ENCODE measurements around the gene XIRP1. TPM values are rescaled to one million over a fixed set of nuclear protein-coding genes. Genes with fewer than 3 reads are reported as not detected.

Gene XIRP1
- total and polyA plus RNA-seq, 4 donors: 0.08 to 0.81 (median 0.52) TPM

GRCh38 chr3:39189150-39189958, 3.0 kb downstream of the XIRP1 start:
- Histone ChIP-seq H3K27me3 (ENCODE audit: control insufficient read depth in 3 of 3, insufficient read depth in 3 of 3, low read length in 2 of 3) (no peaks in the 10 kb centered on the region), H3K4me3 (no peak overlapping the region), H3K9me3 (ENCODE audit: control insufficient read depth in 4 of 4, insufficient read depth in 3 of 4, low read length in 3 of 4) (no peaks in the 10 kb centered on the region), H3K27ac (ENCODE audit: low read depth in 1 of 2, low read length in 1 of 2) (peak overlapping the region in 1 of 2 donors; percentile 14), H3K9ac (ENCODE audit: insufficient read depth in 1 of 2, low read length in 2 of 2) (no peak overlapping the region), H3K4me1 (ENCODE audit: control insufficient read depth in 5 of 5, insufficient read depth in 5 of 5, low read length in 5 of 5) (no peaks in the 10 kb centered on the region), H3K36me3 (ENCODE audit: control insufficient read depth in 4 of 4, insufficient read depth in 4 of 4, low read length in 4 of 4) (no peaks in the 10 kb centered on the region)
- DNase-seq: no peak
- no peak for ATAC-seq (ENCODE audit: insufficient read depth, low FRiP score)
- no peak for TF ChIP-seq CTCF (IDR thresholded peaks at IDR 0.05; ENCODE audit: control extremely low read depth, extremely low read depth)
- WGBS, 2 donors: 83 to 85% methylated on average over 15 of the region's 15 CpGs

- 91 to 93% methylated on average over 35 of the region's 35 CpGs for WGBS, 2 donors
- no peak overlapping the region for H3K4me3 ChIP-seq
- ATAC-seq (ENCODE audit: insufficient read depth, low FRiP score): no peak
- H3K9me3 ChIP-seq (ENCODE audit: control insufficient read depth in 4 of 4, insufficient read depth in 3 of 4, low read length in 3 of 4): no peaks in the 10 kb centered on the region
- no peak for TF ChIP-seq CTCF (IDR thresholded peaks at IDR 0.05; ENCODE audit: control extremely low read depth, extremely low read depth)
- no peak for DNase-seq
- H3K4me1 ChIP-seq (ENCODE audit: control insufficient read depth in 5 of 5, insufficient read depth in 5 of 5, low read length in 5 of 5): peaks cover 0 to 7% (median 0%) of the 10 kb centered on the region in 5 donors
- H3K9ac ChIP-seq (ENCODE audit: insufficient read depth in 1 of 2, low read length in 2 of 2): no peak overlapping the region
- H3K36me3 ChIP-seq (ENCODE audit: control insufficient read depth in 4 of 4, insufficient read depth in 4 of 4, low read length in 4 of 4): no peaks in the 10 kb centered on the region
- H3K27ac ChIP-seq (ENCODE audit: low read depth in 1 of 2, low read length in 1 of 2): no peak overlapping the region
- no peaks in the 10 kb centered on the region for H3K27me3 ChIP-seq (ENCODE audit: control insufficient read depth in 3 of 3, insufficient read depth in 3 of 3, low read length in 2 of 3)
These were observed 3.9 kb downstream of the XIRP1 start for GRCh38 chr3:39188271-39189149.

GRCh38 chr3:39187372-39188155, 4.8 kb downstream of the XIRP1 start:
- no peaks in the 10 kb centered on the region for H3K36me3 ChIP-seq (ENCODE audit: control insufficient read depth in 4 of 4, insufficient read depth in 4 of 4, low read length in 4 of 4)
- H3K9me3 ChIP-seq (ENCODE audit: control insufficient read depth in 4 of 4, insufficient read depth in 3 of 4, low read length in 3 of 4): no peaks in the 10 kb centered on the region
- DNase-seq (no peak), ATAC-seq (ENCODE audit: insufficient read depth, low FRiP score) (no peak)
- H3K9ac ChIP-seq (ENCODE audit: insufficient read depth in 1 of 2, low read length in 2 of 2): no peak overlapping the region
- peaks cover 0 to 14% (median 0%) of the 10 kb centered on the region in 5 donors for H3K4me1 ChIP-seq (ENCODE audit: control insufficient read depth in 5 of 5, insufficient read depth in 5 of 5, low read length in 5 of 5)
- no peak overlapping the region for H3K4me3 ChIP-seq
- WGBS, 2 donors: 89 to 90% methylated on average over 23 of the region's 23 CpGs
- H3K27me3 ChIP-seq (ENCODE audit: control insufficient read depth in 3 of 3, insufficient read depth in 3 of 3, low read length in 2 of 3): no peaks in the 10 kb centered on the region
- no peak overlapping the region for H3K27ac ChIP-seq (ENCODE audit: low read depth in 1 of 2, low read length in 1 of 2)
- TF ChIP-seq CTCF (IDR thresholded peaks at IDR 0.05; ENCODE audit: control extremely low read depth, extremely low read depth): no peak
